ENCODE measurements around the gene FHIT.

The FHIT gene

DNA sequence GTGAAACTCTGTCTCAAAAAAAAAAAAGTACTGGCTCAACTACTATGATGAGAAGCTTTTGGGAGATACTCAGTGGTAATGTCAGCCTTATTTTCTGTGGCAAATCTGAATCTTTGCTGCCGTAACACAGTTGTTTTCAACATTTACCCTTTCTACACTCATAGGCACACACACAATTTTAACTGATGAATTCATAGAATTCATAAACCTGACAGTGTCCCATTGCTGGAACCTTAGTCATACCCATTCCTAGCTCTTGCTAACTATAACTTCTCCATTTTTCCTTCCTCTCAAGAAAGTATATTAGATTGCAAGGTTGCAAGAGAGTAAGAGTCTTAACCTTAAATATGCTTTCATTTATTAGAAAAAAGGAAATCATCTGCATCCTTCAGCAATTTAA lies 496.6 kb downstream of the FHIT start:
- DNase-seq, result no peak

DNA sequence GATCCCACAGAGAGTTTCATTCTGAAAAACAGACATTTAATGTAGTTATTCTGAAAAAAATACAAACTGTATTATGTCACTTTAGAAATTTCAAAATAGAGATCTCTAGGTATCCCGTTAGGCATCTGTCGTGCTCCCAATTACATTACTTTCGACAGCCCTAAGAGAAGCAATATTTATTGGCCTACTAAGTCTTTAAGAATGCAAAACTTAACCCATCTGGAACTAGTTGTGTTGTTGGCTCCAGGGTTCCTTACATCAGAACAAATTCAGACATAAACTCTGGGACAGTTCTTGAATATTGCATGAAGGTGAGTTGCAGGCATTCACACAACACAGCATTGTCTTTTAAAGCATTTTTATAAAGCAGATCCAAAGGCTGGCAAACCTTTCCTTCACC lies 498.4 kb downstream of the FHIT start:
- DNase-seq, result no peak

DNA sequence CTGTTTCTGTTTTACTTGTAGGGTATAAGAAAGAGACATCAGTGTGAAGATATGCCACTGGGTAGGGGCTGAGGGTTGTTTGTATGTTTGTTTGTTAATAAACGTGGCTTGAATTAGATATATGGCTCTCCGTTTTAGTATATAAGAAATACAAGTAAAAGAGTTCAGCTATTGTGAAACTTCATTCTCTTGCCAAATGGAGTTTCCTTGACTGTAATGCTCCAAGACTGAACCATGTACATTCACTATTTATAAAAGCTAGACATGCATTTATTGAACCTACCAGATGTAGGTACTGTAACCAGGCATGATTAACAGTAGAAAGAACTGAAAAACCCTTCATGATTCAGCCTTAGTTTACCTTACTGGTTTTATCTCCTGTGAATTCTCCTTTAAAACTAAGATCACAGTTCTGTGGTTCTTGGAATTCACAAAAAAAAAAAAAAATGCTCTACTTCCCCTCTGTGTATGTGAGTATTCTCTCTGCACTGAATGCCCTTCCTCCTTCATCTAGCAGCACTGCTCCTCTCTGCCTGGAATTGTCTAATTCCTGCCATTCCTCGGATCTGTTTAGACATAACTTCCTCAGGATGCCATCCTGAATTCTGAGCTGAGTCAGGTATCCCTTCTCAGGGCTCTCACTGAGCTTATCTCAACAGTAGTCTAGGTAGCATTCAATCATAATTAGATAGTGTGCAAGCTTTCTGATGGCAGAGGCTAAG lies 504.4 kb downstream of the FHIT start:
- no peak for DNase-seq

DNA sequence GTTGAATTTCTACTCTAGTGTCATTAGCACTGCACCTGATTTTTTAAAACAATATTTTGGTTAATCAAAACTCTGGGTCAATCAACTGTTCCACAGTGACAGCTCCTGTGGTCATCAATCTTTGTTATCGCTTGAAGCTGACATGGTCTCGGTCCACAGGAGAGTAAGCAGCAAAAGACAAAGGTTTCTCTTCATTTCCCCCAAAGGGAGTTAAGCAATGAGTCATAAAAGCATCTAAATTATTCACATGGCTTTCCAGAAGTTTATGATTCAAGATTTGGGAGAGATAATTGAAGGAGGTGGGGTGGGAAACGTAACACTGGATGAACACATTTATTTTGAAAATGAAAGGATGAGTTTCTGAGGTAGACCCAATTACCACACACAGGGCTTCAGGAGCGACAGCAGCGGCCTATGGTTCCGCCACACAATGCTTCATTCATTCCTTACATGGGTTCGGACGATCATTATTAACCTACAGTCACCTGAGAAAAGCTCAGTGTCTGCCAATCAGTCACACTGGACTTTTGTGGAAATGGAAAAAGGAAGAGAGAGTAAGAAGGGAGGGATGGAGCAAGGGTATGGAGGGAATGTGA lies 505.1 kb downstream of the FHIT start:
- no peak for DNase-seq

DNA sequence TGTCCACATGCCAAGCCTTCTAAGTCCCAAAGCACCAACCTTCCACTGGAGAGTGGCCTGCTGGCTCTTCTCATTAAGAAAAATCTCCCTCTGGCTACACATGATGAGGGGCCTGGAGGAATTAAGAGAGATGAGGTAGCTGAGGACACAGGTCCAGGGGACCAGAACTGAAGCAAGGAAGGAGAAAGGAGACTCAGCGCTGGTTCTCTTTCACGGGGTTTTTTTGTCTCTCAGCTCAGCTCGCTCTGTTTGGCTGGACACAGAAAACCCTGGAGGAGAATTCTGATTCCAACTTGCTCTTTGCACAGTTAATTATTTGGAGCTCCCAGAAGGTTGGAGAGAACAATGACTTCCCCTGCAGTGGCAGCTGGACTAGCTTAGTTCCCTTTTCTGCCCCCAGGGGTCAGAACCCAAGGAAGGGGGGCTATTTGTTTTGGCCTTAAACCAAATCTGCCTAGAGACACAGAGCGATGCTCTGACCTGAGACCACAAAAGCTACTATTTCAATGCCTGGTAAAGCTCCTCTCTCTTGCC lies 507.6 kb downstream of the FHIT start:
- DNase-seq, result no peak

DNA sequence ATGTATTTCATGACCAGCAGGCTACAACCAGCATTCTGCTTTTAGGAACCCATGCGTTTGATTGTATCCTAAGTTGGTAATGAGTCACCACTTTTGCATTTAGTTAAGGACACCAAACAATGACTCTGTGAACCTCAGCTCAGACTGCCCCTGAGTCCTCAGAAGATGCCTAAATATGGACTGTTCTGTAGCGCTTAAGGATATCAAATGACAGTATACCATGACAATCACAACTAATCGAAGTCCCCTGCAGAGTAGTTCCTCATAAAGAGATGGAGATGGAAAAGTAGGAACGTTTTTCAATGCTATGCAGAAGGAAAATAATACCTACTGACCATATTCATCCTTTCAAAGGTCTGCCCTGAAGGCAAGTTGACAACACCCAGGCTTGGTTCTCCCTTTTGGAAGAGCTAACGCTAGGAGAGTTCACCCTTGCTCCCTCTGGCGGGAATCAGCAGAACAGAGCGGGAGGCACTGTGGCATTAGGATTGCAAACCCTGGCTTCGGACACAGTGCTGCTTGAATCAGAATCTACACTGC lies 508.6 kb downstream of the FHIT start:
- DNase-seq, result no peak

DNA sequence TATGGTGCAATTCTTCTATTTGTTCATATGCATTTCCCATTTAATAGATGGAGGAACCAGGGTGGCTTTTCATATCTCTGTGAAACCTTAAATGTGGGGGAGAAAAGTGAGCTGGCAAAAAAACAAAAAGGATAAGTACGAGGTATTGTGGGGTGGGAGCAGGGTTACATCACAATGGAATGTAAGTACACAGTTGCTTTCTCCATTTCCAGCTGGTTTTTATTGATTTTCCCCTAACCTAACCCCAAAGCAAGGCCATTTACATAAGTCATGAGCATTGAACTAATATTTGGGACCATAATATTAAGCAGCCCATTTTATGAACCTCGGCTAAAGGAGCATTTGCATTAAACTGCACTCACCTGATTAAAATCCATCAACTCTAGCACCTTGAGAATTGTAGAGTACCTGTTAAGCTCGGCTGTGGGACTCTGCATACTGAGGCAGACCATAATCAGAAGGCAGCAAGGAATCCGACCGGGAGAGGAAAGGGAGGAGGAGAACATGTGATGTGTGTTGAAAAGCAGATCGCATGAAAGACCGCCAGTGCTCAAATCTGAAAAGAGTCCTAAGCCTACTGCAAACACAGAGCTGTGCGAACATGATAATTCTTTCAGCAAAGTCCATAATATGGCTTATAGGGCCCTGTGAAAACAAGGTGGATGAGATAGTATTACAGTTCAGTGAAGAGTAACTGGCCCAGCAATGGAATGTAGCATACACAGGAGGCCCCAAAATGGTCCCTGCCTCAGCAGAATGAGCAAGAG lies 513.4 kb downstream of the FHIT start:
- DNase-seq, result no peak

DNA sequence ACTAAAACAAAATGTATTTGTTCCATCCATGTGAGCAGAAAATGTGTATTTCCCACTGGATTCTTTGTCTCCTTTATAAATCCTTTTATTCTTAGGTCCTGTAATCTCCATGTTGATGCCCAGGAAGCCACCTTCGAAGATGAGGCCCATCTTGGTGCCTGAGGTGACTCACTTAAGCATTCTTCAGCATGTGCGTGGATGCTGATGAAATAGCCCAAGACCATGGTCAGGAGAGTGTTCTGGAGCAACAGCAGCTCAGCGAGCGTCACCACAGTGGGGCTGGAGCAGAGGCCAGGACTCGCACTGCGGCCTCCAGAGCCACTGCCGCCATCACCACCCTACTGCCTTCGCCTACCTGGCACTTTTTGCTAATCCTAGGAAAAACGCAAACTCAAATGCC lies 520.9 kb downstream of the FHIT start:
- DNase-seq, result no peak

DNA sequence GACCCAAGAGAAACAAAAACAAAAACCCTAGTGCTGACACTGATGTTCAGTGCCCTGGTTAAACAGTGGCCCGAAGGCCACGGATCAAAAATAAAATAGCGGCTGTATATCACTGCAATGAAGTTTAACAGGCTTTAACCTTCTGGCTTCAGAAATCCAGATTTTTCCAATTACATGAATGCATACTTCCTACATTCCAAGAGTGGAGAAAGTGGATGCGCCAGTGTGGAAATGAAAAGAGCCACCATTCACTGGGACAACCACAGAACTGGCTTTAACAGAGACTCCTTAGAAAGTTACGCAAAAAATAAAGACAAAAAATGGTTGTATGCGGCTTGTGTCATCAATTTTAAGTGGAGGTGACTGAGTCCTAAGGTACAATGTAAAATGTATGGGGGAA lies 522.2 kb downstream of the FHIT start:
- DNase-seq, result no peak

DNA sequence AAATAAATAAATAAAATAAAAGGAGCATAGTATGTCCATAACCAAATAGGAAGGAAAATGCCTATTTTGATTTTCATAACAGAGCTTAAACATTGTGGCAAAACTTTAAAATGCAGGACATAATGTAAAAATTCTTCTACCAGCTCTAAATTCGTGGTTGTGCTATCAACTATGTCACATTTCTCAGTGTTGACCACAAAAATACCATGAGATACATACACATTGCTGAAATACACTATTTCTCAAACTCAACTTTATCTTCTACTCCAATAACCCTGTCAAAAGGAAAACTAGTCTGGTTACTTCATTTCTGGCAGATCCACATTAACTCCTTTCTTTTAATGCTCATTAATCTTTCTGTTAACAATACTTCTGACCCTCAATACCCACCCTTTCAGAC lies 523.2 kb downstream of the FHIT start:
- no peak for DNase-seq

DNA sequence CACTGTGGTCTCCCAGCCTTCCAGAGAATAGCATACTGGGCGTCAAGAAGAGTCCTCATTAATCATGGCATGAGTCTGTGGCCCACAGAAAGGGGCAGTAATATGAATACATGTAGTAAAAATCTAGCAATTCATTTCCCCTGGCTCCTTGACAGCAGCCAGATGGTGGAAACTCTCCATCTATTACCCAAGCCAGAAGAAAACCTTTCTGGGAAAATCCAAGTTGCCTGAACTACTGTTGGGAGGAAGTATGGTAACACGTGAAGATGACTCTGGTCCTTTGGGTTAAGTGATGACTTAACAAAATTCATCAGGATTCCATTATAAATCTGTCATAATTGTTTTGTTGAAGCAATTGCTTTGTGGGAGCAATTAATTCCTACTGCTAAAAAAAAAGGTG lies 530.5 kb downstream of the FHIT start:
- DNase-seq, result no peak

DNA sequence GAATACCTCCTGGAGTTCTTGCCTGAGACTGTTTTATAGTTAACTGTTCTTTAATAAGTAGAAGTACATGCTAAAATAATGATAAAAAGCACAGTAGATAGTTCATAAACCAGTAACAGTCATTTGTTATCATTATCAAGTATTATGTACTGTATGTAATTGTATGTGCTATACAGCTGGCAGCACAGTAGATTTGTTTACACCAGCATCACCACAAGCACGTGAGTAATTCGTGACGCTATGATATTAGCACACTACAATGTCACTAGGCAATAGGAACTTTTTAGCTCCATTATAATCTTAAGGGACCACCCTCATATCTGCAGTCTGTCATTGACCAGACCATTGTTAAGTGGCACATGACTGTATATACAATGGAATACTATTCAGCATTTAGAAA lies 534.7 kb downstream of the FHIT start:
- DNase-seq, result no peak

DNA sequence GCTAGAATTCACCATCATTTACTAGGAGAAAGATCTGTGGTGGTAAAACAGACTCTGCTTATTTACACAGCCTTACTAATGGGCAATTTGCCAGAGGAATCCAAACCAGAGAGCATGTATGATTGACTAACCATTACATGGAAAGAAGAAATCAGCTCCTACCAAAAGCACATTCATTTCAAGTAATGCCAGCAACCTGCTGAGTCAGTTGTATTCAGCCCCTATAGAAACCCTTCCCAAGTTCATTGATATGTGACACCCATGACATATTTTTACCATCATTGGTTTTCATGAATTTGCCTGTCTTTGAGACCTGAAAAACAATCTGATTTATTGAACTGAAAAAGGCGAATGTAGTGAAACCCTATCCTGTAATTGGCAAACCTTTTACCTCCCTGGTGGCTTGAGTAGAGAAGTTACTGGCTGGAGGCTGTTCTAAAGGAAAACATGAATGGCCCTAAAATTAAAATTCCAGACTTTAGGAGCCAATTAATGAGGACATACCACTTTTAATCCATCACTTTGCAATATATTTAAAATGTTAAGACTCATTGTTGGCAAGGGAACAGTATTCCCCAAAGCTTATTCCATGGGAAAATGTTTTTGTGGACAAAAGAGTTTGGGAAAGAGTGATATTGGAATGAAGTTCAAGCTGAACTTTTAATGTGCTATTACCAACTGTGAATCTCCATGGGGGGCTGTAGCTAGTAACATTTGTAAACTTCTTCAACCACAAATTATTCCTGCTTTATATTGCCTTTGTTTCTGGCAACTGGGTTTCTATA lies 542.9 kb downstream of the FHIT start:
- DNase-seq, result no peak

DNA sequence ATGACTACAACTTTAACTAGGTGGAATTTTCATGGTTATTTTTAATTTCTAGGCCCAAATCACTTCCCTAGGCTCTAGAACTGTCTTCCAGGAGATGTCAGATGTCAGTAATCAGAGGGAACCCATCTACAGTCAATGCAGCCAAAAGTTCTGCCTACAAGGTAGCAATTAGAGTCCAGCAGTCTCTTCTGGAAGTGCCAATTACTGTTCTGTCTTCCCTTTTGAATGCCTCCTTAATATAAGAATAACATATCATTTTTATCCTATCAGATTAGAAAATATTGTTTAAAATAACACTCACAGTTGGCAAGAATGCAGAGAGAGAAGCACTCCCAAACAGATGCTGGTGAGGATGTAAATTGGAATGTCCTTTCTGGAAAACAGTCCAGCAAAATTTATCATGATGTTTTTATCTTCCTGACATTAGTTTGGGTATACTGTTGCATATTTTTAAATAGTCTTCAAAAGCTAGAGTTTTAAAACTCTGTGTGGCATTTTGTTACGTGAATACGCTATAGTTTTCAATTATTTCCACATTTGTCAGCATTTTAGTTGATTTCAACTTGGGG lies 543.7 kb downstream of the FHIT start:
- DNase-seq, result no peak

DNA sequence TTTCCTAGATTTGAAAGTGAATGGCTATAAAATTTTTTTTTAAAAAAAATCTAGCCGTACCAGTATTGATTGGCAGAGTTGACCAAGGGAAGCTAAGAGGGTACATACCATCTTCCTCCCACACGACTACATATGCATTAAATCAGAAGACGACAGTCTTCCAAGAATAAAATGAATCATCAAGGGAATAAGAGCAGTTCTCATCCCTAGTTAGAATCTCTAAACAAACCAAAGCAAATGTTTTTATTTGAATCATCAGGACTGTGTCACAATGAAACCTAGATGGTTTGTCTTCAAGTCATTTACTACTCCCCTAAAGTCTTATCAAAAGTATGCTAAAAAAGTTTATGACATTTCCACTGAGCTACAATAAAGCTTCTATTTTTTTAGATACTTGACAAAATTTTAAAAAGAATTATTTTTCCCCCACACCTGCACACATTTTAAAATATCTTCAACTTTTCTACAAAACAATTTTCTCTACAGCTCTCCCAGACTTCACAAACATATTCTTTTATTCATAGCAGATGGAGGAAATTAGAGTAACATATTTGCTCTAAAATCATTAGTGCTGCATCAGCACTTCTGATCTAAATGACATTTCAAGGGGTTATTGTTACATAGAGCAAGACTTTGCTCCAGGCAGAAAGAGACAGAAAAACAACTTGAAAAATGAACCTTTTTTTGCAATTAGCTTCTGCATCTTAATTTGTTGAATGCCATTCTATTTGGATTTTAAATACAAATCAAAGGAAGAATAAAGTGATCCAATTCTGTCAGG lies 547.1 kb downstream of the FHIT start:
- DNase-seq, result no peak

DNA sequence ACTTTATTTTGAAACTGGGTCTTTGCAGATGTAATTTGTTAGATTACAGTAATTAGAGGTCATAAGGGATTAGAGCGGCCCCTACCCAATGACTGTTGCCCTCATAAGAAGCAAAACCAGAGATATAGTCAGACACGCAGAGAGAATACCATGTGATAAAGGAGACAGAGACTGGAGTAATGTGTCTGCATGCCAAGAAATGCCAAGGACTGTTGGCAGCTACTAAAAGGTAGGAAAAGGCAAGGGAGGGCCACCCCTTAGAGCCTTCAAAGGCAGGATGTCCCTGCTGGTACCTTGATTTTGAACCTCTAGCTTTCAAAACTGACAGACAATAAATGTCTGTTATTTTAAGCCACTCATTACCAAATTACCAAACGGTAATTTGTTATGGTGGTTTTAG lies 548.2 kb downstream of the FHIT start:
- no peak for DNase-seq

DNA sequence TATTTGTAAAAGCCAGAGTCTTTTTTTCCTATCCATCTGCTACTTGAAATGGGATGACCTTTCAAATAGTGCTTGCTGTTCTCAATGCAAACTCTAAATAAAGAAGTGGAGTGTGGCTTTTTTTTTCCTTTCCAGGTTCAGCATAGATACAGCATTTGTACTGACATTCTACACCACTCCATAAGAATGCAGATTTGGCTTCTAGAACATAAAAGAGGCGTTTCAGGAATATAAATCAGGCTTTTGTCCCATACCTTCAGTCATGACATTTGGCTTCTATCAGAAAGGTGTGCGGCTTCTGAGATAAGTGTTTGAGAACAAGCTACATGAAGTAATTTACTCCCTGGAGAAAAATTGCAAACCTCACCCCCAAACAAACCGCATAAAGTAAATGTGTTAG lies 553.1 kb downstream of the FHIT start:
- DNase-seq, result no peak

DNA sequence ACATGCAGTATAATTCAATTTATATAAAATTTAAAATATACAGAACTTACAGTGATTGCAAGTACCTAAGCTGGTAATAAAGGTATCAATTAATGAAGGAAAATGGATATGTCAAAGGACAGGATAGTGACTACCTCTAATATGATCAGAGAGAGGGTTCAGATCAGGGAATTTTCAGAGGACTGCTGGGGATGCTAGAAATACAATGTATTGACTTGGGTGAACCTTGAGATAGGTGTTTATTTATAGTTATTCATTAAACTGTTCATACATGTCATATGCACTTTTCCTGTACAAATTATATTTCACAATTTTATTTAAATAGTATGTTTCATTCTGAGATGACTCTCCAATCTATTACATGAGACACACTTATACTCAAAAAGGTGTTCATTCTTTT lies 554.1 kb downstream of the FHIT start:
- DNase-seq, result no peak

DNA sequence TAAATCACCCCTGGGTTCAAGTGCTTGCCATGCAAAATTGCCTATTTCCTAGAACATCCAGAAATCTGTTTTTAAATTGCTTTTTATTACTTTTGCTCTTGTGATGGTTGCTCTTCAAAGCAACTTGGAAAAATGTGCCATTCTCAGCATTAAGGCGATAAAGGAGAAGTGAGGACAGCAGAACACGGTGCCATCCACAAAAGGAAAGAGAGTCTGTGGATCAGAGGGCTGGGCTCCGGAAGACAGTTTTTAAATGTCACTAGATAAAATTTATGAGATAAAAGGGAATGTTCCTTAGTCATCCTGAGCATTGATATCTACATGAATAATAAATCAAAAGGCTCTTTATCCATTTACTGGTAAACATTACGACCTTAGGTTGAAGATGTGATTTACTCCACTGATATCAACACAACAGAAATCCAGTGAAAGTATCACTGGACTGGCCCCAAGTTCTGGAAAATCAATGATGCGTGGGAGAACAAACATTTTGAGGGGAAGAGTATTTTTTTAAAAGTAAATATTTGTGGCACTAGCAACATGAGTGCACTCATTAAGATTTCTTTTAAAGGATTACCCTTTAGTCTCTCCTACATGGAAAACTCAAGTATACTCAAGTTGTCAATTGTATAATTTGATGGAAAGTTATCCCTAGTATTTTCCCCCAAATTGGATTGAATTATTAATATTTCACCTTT lies 554.7 kb downstream of the FHIT start:
- DNase-seq, result no peak

DNA sequence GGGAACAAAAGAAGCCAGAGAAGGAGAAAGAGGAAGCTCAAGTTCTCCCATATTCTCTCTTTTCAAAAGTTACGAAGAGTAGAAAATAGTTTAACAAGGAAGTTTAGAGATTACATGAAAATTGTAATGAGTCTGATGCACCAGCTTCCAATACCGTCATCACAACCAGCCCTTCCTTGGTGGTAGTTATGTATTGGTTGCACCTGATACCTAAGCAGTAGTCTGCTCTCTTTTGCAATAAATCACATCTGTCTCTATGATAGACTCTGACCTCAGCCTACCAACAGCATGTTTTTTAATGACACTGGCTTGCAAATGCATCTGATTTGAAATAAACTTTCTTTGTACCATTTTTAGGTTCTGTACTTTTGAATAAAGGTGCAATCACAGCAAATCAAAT lies 575.8 kb downstream of the FHIT start:
- no peak for DNase-seq

DNA sequence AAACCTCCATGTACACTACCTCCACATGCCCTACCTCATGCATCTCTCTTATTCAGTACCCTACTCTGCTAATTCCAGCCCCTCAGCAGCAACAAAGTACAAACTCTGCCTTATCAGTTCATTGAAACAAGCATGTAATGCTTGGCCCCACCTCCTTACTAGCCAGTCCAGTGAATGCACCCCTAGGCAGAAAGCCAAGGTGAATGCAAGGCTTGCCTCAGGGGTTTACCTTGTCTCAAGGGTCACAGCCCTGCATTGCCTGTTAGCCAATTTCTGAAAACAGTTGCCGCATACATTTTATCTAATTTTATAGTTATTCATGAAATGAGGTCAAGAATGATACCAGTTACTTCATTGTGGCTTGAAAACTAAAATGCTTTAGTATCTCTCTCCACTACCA lies 576.4 kb downstream of the FHIT start:
- DNase-seq, result no peak

All from stimulated activated CD4-positive, alpha-beta T cell treated with anti-CD3 and anti-CD28 coated beads, Interleukin-2, amount 100 ng/mL, for 48 hours (primary cell).